Upper lobe of right lung (tissue), 1 donor: ENCODE results near the gene POLR3C. TPM values are rescaled to one million over a fixed set of nuclear protein-coding genes. Genes with fewer than 3 reads are reported as not detected.
"Not testable (repeated sequence)": the region's sequence is repeated elsewhere in the genome, so short reads cannot be mapped to it uniquely, and the experiment has no call there.

Experiments
- ATAC-seq: fragments of 200-7000 bp; cut with Tn5 transposase; one replicate; pipeline ENCODE4 v1.9.1; 2020; ENCODE audit warnings: mild to moderate bottlenecking, moderate library complexity
- DNase-seq: peaks from one replicate; pipeline ENCODE4 v3.0.0-alpha.2; 2020
- H3K27ac ChIP-seq: fragments of 200-600 bp; one replicate; pipeline ENCODE4 v1.8.0; 2022
- H3K27me3 ChIP-seq: fragments of 200-600 bp; one replicate; pipeline ENCODE4 v1.8.0; 2022; ENCODE audit warnings: mild to moderate bottlenecking
- H3K36me3 ChIP-seq: fragments of 200-600 bp; one replicate; pipeline ENCODE4 v1.8.0; 2022
- H3K4me1 ChIP-seq: fragments of 200-600 bp; one replicate; pipeline ENCODE4 v1.8.0; 2022
- H3K4me3 ChIP-seq: fragments of 200-600 bp; one replicate; pipeline ENCODE4 v1.8.0; 2022; ENCODE audit warnings: mild to moderate bottlenecking
- H3K9me3 ChIP-seq: fragments of 200-600 bp; one replicate; pipeline ENCODE4 v1.8.0; 2022
- intact Hi-C: fragments of 100-400 bp; cut with DNase I; formaldehyde crosslinking; loops from one replicate; pipeline ENCODE4 v1.11.0; 2022
- total RNA-seq: library from RNA; stranded (reverse); fragmentation: NEBNext Ultra II Directional; extraction: Animal tissue kit (Norgen Biotek cat#: 25700); gene quantifications from one replicate; pipeline ENCODE4 v1.2.1, GENCODE V29; 2021
- TF ChIP-seq, protein P1 (sequence below): fragments of 200-600 bp; IDR thresholded peaks from one replicate; pipeline ENCODE4 v1.8.0; 2022; ENCODE audit warnings: antibody characterized with exemption
- donor health status: DM: no; HTN: yes; CAD: no; lungs with severe emphysema.

The POLR3C gene
- total RNA-seq, 1 donor from 2014 or later = 29.1 TPM

DNA sequence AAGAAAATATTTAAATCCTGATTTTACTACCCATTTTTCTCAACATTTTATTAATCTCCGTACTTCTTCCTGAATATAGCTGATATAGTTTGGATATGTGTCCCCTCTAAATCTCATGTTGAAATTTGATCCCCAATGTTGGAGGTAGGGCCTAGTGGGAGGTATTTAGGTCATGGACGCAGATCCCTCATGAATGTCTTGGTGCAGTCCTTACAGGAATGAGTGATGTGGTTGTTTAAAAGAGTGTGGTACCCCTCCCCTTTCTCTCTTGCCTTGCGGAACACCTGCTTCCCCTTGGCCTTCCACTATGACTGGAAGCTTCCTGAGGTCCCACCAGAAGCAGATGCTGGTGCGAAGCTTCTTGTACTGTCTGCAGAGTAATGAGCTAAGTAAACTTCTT is 17.6 kb upstream of the POLR3C start:
- intact Hi-C loops = no loop called here
- DNase-seq = no peak
- H3K4me3 ChIP-seq = no peak overlapping the region
- no peaks in the 10 kb centered on the region for H3K9me3 ChIP-seq
- H3K36me3 ChIP-seq = no peaks in the 10 kb centered on the region
- no peak overlapping the region for H3K27ac ChIP-seq
- ATAC-seq = no peak
- no peaks in the 10 kb centered on the region for H3K27me3 ChIP-seq
- TF ChIP-seq, protein P1, sequence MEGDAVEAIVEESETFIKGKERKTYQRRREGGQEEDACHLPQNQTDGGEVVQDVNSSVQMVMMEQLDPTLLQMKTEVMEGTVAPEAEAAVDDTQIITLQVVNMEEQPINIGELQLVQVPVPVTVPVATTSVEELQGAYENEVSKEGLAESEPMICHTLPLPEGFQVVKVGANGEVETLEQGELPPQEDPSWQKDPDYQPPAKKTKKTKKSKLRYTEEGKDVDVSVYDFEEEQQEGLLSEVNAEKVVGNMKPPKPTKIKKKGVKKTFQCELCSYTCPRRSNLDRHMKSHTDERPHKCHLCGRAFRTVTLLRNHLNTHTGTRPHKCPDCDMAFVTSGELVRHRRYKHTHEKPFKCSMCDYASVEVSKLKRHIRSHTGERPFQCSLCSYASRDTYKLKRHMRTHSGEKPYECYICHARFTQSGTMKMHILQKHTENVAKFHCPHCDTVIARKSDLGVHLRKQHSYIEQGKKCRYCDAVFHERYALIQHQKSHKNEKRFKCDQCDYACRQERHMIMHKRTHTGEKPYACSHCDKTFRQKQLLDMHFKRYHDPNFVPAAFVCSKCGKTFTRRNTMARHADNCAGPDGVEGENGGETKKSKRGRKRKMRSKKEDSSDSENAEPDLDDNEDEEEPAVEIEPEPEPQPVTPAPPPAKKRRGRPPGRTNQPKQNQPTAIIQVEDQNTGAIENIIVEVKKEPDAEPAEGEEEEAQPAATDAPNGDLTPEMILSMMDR = no peak
- H3K4me1 ChIP-seq = peaks cover 18% of the 10 kb centered on the region

DNA sequence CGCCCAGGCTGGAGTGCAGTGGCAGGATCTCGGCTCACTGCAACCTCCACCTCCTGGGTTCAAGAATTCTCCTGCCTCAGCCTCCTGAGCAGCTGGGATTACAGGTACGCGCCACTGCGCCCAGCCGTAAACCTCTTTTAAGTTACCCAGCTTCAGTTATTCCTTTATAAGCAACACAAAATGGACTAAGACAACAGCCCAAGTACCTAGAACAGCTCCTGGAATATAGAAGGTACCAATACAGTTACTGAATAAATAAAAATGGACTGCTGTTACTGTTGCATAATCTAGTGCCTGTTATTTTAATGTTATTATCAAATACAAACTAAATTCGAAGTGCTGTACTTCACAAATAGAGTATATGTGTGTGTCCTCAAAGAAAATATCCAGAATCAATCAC is 17.2 kb upstream of the POLR3C start:
- no peak for ATAC-seq
- intact Hi-C loops = no loop called here
- Histone ChIP-seq H3K27ac (no peak overlapping the region), H3K9me3 (no peaks in the 10 kb centered on the region), H3K4me3 (no peak overlapping the region), H3K27me3 (no peaks in the 10 kb centered on the region), H3K4me1 (peaks cover 18% of the 10 kb centered on the region), H3K36me3 (no peaks in the 10 kb centered on the region)
- TF ChIP-seq, protein P1 = no peak
- DNase-seq = no peak

DNA sequence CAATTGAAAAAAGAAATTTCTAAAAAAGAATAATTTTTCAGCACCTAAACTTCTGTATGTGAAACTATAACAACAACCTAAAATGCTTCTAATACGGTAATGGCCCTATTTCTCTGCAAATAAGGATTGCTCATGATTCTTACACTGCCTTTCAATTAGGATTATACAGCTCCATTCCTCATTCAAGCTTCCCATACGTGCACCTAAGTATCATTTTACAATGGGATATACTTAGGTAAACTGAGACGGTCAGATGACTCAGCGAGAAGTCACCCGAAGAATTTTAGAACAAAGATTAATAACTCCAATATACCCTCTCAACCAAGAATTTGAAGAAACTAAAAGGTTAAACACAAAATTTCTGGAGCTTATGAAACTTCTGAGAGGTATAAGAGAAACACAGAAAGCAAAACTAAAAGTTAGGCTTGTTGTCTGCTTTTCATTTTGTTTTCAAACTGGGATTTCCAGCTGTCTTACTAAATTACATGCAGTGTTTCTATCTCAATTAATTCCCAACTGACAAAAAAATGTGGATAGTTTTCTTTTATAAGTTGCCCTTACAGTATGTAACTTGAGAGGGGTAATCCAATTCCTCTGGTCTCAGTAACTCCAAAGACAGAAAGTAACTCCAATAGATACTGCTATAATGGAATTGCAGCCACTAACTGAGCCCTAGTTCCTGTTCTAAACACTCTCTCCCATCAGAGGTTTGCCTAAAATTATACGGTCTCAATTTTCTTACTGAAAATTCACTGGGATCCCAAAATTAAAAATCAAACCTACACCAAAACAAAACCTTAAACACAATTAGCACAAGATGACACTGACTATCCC is 10.8 kb upstream of the POLR3C start:
- H3K36me3 ChIP-seq, H3K4me1 ChIP-seq, DNase-seq, H3K9me3 ChIP-seq, intact Hi-C loops, H3K27me3 ChIP-seq, ATAC-seq, H3K4me3 ChIP-seq, H3K27ac ChIP-seq: not testable (repeated sequence)

DNA sequence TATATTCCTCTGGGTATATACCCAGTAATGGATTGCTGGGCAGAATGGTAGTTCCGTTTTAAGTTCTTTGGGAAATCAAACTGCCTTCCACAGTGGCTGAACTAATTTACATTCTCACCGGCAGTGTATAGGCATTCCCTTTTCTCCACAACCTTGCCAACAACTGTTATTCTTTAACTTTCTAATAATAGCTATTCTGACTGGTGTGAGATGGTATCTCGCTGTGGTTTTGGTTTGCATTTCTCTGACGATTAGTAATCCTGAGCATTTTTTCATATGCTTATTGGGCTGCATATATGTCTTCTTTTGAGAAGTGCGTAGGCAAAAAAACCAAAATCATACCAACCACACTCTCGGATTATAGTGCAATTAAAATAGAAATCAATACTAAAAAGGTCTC is 5.9 kb upstream of the POLR3C start:
- H3K4me3 ChIP-seq, DNase-seq, H3K27me3 ChIP-seq, H3K27ac ChIP-seq, H3K4me1 ChIP-seq, H3K36me3 ChIP-seq, ATAC-seq, H3K9me3 ChIP-seq, intact Hi-C loops: not testable (repeated sequence)

DNA sequence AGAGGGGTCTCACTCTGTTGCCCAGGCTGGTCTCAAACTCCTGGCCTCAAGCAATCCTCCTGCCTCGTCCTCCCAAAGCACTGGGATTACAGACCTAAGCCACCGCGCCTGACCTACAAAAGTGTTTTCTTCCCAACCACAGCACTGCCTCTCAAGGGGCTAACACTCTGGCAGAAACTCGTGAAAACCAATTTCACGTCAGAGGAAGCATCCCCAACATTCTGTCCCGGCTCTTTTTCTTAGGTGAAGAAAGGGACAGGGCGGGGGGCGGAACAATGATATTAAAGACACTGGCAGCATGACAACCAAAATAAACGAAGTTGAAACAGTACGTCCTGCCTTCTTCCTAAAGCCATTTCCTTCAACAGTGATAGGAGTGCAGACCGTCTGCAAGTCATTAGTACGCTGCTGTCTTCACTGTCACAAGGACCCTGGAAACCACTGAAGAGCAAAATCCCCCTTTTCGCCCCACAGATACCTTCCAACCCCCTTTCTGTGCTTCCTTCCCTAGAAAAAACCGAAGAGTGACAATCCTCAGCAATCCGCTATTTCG is 1.1 kb upstream of the POLR3C start:
- H3K4me3 ChIP-seq, intact Hi-C loops, ATAC-seq, H3K27me3 ChIP-seq, H3K27ac ChIP-seq, DNase-seq, H3K9me3 ChIP-seq: not testable (repeated sequence)
- H3K4me1 ChIP-seq = peaks cover 14% of the 10 kb centered on the region
- H3K36me3 ChIP-seq = peaks cover 21% of the 10 kb centered on the region

DNA sequence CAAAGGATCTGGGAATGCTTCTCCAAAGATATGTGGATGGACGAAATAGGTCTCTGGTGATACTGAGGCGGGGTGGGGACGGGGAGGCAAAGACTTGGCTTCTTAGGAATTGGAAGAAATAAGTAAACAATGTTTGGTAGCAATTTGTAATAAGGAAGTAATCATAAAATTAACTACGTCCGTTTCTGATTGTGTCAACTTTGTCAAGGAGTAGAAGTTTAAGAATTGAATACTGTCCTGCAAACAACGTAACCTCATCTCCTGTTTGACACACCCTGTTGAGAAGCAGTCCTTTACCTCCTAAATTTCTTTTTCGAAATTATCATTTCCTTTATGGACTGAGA is 471 bp downstream of the POLR3C start:
- Histone ChIP-seq H3K4me3 (peak overlapping the region; percentile 77), H3K27me3 (no peaks in the 10 kb centered on the region), H3K36me3 (peaks cover 37% of the 10 kb centered on the region), H3K9me3 (no peaks in the 10 kb centered on the region), H3K27ac (peak overlapping the region; percentile 93), H3K4me1 (peaks cover 14% of the 10 kb centered on the region)
- intact Hi-C loops = no loop called here
- TF ChIP-seq, protein P1 = no peak
- DNase-seq = no peak
- ATAC-seq = no peak

DNA sequence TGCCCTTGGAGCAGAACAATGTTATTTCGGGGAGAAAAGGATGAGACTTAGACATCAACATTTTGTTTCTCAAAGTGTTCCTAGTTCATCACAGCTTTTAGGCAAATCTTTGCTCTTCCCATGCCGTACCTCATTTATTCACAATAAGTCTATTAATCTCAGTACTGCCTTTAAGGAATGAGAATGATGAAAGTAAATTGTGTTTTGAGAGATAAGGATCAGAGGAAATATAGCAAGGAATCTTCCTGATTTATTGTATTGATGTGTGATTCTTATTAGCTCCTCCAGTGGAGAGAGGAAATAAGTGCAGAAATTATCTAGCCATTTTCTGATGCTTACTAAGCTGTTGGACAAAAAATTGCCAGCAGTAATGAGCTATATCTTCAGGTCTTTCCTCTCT is 2.0 kb downstream of the POLR3C start:
- no peak for ATAC-seq
- TF ChIP-seq, protein P1 = no peak
- peaks cover 14% of the 10 kb centered on the region for H3K4me1 ChIP-seq
- no peaks in the 10 kb centered on the region for H3K27me3 ChIP-seq
- H3K4me3 ChIP-seq = no peak overlapping the region
- H3K36me3 ChIP-seq = peaks cover 53% of the 10 kb centered on the region
- no peak overlapping the region for H3K27ac ChIP-seq
- intact Hi-C loops = no loop called here
- no peak for DNase-seq
- H3K9me3 ChIP-seq = no peaks in the 10 kb centered on the region
